Psoas muscle (tissue), 8 donors: ENCODE results near the gene IL31. TPM values are rescaled to one million over a fixed set of nuclear protein-coding genes. Genes with fewer than 3 reads are reported as not detected.

Source experiments
- ATAC-seq, 4 donors: fragments of 200-7000 bp; cut with Tn5 transposase; one replicate each; pipeline ENCODE4 v1.9.1; 2020; ENCODE audit warnings: moderate library complexity in 3 of 4, mild to moderate bottlenecking in 2 of 4
- DNase-seq, 2 donors: peaks; one replicate each; pipeline ENCODE4 v3.0.0-alpha.2; 2020
- H3K27ac ChIP-seq: fragments of 200-600 bp; one replicate; pipeline ENCODE4 v1.8.0; 2022
- H3K27me3 ChIP-seq, 3 donors: fragments of 200-600 bp in 1 of 3; one replicate each; pipeline versions ENCODE4 v1.6.1 to v1.8.0; 2013 to 2022; ENCODE audit warnings: low read length in 2 of 3, mild to moderate bottlenecking in 2 of 3, moderate library complexity in 1 of 3; ENCODE audit not compliant: insufficient read depth in 3 of 3
- H3K36me3 ChIP-seq, 2 donors: fragments of 200-600 bp in 1 of 2; one replicate each; pipeline versions ENCODE4 v1.6.1 to v1.8.0; 2013 to 2022; ENCODE audit warnings: low read depth in 1 of 2, mild to moderate bottlenecking in 1 of 2, moderate library complexity in 1 of 2; ENCODE audit not compliant: insufficient read depth in 1 of 2
- H3K4me1 ChIP-seq: fragments of 200-600 bp; one replicate; pipeline ENCODE4 v1.8.0; 2022
- H3K4me3 ChIP-seq: fragments of 200-600 bp; one replicate; pipeline ENCODE4 v1.8.0; 2022; ENCODE audit warnings: mild to moderate bottlenecking
- H3K9me3 ChIP-seq: fragments of 200-600 bp; one replicate; pipeline ENCODE4 v1.8.0; 2022
- WGBS, 3 donors: extraction: QIAGEN DNeasy Blood & Tissue Kit; methylation state at CpG; one replicate each; pipeline versions ENCODE4 v1.1.6 to v1.1.7; 2013; 5-methylcytosine and 5-hydroxymethylcytosine counted together
- intact Hi-C, 2 donors: fragments of 100-400 bp; cut with DNase I; formaldehyde crosslinking; loops; one replicate each; pipeline versions ENCODE4 v1.11.0 to v1.14.2; 2022
- polyA plus RNA-seq, 3 donors: library from polyadenylated mRNA; stranded (reverse); fragments of 200-250 nt; gene quantifications; one replicate each; pipeline ENCODE4 v1.2.3, GENCODE V29; 2013
- total RNA-seq, 4 donors: library from RNA; stranded (reverse); fragmentation: NEBNext Ultra II Directional in 2 of 4; extraction: Animal tissue kit (Norgen Biotek cat#: 25700) in 2 of 4; gene quantifications; one replicate each; pipeline versions ENCODE4 v1.2.1 to v1.2.4, GENCODE V29; 2021 to 2023
- TF ChIP-seq, protein P1 (sequence below): fragments of 200-600 bp; IDR thresholded peaks from one replicate; pipeline ENCODE4 v1.8.0; 2022; ENCODE audit warnings: antibody characterized with exemption
- donor health status: healthy with polysubstance abuse.
- donor health status: DM: no; HTN: no; CAD: no; lungs with moderate emphysema.
- donor health status: Bipolar disorder and iron deficiency.
- donor health status: healthy.
- donor health status: DM: yes; HTN: yes; CAD: no.
- donor health status: DM: no; HTN: no; CAD: no.
- donor health status: DM: no; HTN: no; CAD: no.
- donor health status: DM: yes; HTN: yes; CAD: no.

IL31 gene
- total and polyA plus RNA-seq, 7 donors, result not detected

DNA sequence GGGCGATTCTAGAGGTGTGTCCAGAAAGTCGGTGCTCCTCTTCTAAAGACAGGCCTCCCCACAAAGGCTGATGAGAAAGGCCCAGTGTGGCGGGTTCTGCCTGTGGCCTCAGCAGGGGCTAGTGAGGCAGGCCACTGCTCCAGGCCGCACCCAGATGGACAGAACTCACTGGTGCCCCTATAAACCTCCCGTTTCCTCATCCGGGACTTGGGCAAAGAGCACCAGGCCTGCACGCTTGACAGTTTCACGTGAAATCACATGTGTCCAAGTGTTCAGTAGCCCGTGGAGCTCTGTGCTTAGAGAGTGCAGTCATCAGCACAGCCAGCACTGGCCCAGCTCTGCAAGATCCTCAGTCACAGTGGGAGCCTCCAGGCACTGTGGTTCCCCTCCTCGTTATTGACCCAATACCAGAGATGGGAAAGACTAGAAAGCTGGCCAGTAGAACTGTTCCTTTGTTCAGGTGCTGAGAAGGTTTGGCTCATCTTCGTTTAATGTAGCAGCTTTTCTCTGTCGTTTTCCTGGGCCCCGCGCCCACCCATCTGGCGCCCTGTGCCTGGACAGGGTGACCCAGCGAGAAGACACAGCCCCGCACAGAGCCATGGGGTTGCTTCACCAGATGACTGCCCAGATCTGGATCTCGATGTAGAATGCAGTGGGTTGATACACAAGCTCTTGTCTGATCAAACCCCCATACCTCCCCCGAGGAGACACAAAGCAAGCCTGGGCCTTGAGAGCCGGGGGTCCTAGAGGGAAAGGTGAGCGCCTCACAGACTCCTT, 26.3 kb downstream of the IL31 start:
- Histone ChIP-seq H3K9me3 (no peaks in the 10 kb centered on the region), H3K4me3 (no peak overlapping the region), H3K36me3 (peaks cover 4 to 37% of the 10 kb centered on the region in 2 donors), H3K4me1 (peaks cover 7% of the 10 kb centered on the region), H3K27me3 (no peaks in the 10 kb centered on the region), H3K27ac (no peak overlapping the region)
- WGBS, 3 donors, result 76 to 87% (median 81%) methylated on average over 21 of the region's 21 CpGs
- ATAC-seq (peak in 1 of 4 donors; percentile 5), DNase-seq (no peak)
- TF ChIP-seq, protein P1, sequence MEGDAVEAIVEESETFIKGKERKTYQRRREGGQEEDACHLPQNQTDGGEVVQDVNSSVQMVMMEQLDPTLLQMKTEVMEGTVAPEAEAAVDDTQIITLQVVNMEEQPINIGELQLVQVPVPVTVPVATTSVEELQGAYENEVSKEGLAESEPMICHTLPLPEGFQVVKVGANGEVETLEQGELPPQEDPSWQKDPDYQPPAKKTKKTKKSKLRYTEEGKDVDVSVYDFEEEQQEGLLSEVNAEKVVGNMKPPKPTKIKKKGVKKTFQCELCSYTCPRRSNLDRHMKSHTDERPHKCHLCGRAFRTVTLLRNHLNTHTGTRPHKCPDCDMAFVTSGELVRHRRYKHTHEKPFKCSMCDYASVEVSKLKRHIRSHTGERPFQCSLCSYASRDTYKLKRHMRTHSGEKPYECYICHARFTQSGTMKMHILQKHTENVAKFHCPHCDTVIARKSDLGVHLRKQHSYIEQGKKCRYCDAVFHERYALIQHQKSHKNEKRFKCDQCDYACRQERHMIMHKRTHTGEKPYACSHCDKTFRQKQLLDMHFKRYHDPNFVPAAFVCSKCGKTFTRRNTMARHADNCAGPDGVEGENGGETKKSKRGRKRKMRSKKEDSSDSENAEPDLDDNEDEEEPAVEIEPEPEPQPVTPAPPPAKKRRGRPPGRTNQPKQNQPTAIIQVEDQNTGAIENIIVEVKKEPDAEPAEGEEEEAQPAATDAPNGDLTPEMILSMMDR, result no peak
- intact Hi-C loops, result no loop called here

DNA sequence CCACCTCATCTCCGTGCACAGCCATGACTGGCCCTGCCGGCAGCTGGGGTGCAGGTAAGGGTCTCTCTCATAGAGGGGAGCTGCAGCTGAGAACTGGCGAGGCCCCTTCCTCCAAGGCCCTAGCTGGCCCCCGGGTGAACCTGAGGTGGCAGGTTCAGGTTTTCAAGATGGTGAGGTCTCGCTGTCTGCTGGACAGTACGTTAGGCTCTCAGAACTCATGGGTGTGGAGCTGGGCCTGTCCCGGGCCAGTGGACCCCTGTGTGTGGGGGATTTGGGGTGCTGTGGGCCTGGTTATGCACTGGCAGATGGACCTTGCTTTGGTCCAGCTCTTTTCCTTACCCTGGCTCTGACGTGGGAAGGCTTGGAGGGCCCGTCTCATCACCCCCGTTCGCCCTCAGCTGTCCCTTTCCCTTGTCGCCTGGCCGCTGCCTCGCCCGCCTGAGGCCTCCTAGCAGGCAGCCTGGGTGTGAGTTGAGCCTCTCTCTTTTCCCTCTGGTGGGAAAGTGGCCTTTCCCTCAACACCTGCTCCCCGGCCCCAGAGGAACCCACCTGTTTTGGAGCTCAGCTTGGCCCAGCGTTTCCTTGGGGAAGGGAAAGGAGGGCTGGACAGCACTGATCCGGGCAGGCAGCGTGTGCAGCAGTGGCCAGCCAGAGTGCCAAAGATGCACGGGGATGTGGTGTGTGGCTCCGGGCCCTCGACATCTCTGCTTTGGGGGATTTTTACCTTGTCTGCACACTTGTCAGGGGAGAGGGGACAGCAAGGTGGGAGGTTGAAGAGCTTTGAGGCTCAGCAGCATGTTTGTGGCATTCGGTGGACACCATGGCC, 28.3 kb downstream of the IL31 start:
- 84 to 91% (median 89%) methylated on average over 23 of the region's 23 CpGs for WGBS, 3 donors
- Histone ChIP-seq H3K4me1 (peaks cover 27% of the 10 kb centered on the region), H3K27ac (no peak overlapping the region), H3K9me3 (no peaks in the 10 kb centered on the region), H3K4me3 (no peak overlapping the region), H3K27me3 (no peaks in the 10 kb centered on the region), H3K36me3 (peaks cover 4 to 56% of the 10 kb centered on the region in 2 donors)
- intact Hi-C loops, result no loop called here
- no peak for ATAC-seq
- DNase-seq, result no peak
- TF ChIP-seq, protein P1, result no peak

DNA sequence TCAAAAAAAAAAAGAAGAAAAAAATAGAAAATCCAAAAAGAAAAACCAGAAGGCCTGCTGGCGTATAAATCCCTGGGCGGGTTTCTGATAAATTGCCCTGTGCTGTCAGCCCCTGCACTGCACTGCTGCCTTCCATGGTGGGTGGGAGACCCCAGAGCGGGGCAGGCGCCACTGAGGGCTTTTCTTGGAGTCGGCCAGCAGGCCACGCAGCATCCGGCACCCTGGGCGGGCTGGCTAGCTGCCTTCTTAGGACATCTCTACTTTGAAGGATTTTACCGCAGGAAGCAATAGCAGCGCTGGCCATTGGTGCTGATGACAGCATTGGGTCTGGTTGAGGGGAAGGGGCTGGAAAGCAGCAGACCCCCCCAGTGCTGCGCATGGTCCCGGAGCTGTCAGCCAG, 29.1 kb downstream of the IL31 start:
- Histone ChIP-seq H3K4me1 (peaks cover 32% of the 10 kb centered on the region), H3K9me3 (no peaks in the 10 kb centered on the region), H3K4me3 (no peak overlapping the region), H3K27me3 (no peaks in the 10 kb centered on the region), H3K27ac (peak overlapping the region; percentile 23), H3K36me3 (peaks cover 4 to 65% of the 10 kb centered on the region in 2 donors)
- intact Hi-C loops, result no loop called here
- DNase-seq, result no peak
- 93 to 100% (median 95%) methylated on average over 12 of the region's 12 CpGs for WGBS, 3 donors
- TF ChIP-seq, protein P1, result no peak
- ATAC-seq, result no peak

DNA sequence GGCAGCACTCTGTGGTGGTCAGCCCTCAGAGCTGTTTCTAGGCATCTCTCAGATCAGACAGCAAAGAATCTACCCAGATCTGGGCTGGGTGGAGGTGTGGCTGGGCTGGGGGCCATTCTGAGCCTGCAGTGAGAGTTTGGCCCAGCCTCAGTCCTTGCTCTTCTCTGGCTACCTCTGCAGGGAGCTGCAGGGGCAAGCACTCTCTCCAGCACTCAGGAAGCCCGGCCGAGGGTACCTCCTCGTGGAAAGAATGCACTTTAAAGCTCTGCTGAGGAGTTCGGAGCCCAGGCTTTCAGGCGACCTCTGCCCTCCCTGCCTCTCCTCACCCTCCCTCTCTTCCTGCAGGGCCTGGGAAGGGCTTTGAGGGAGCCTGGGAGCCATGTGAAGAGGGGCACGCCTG, 31.2 kb downstream of the IL31 start:
- no peaks in the 10 kb centered on the region for H3K27me3 ChIP-seq
- intact Hi-C loops, result no loop called here
- peaks cover 4 to 85% of the 10 kb centered on the region in 2 donors for H3K36me3 ChIP-seq
- DNase-seq (no peak), ATAC-seq (no peak)
- no peaks in the 10 kb centered on the region for H3K9me3 ChIP-seq
- peak overlapping the region; percentile 84 for H3K27ac ChIP-seq
- H3K4me3 ChIP-seq, result no peak overlapping the region
- TF ChIP-seq, protein P1, result no peak
- WGBS, 3 donors, result 37 to 45% (median 44%) methylated on average over 5 to 6 of the region's 6 CpGs
- H3K4me1 ChIP-seq, result peaks cover 35% of the 10 kb centered on the region
